ENCODE measurements around the gene JARID2.

DNA sequence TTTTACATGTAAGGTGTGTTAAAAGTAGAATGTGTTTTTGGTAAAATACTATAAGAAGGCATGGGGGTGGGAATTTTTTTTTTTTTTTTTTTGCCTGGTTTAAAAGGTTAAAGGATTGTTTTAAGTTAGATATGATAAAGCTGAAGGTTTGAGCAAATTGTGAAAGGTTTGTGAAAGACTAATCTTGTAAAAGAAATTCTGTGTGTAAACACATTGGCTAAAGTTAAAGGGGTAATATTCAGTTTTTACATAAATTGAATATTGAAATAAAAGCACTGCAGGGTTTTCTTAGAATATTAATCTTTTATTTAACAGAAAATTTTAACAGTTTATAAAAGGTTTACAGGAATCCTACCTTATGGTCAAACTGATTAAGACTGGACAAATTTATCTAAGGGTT, 311.3 kb downstream of the JARID2 start:
- TF ChIP-seq EZH2phosphoT487 (IDR thresholded peaks at IDR 0.05; ENCODE audit: borderline replicate concordance, low read depth) (no peak), FOXJ3 (CRISPR knock-in tag; IDR thresholded peaks at IDR 0.05) (no peak), RFX5 (IDR thresholded peaks at IDR 0.05; ENCODE audit: low read length) (no peak), POLR2AphosphoS5 (IDR thresholded peaks at IDR 0.05; ENCODE audit: low read depth, low read length) (no peak), EP300 (IDR thresholded peaks at IDR 0.05; ENCODE audit: borderline replicate concordance in 1 of 2, low read depth in 1 of 2, low read length in 1 of 2) (no peak), SIN3A (IDR thresholded peaks at IDR 0.05; ENCODE audit: borderline replicate concordance, low read depth, low read length) (no peak), RAD21 (IDR thresholded peaks at IDR 0.05; ENCODE audit: low read length) (no peak), YY1 (IDR thresholded peaks at IDR 0.05; ENCODE audit: low read depth) (no peak)
- TF ChIP-seq, protein P1, sequence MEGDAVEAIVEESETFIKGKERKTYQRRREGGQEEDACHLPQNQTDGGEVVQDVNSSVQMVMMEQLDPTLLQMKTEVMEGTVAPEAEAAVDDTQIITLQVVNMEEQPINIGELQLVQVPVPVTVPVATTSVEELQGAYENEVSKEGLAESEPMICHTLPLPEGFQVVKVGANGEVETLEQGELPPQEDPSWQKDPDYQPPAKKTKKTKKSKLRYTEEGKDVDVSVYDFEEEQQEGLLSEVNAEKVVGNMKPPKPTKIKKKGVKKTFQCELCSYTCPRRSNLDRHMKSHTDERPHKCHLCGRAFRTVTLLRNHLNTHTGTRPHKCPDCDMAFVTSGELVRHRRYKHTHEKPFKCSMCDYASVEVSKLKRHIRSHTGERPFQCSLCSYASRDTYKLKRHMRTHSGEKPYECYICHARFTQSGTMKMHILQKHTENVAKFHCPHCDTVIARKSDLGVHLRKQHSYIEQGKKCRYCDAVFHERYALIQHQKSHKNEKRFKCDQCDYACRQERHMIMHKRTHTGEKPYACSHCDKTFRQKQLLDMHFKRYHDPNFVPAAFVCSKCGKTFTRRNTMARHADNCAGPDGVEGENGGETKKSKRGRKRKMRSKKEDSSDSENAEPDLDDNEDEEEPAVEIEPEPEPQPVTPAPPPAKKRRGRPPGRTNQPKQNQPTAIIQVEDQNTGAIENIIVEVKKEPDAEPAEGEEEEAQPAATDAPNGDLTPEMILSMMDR (IDR thresholded peaks at IDR 0.05), result no peak
- TF ChIP-seq, protein P2, sequence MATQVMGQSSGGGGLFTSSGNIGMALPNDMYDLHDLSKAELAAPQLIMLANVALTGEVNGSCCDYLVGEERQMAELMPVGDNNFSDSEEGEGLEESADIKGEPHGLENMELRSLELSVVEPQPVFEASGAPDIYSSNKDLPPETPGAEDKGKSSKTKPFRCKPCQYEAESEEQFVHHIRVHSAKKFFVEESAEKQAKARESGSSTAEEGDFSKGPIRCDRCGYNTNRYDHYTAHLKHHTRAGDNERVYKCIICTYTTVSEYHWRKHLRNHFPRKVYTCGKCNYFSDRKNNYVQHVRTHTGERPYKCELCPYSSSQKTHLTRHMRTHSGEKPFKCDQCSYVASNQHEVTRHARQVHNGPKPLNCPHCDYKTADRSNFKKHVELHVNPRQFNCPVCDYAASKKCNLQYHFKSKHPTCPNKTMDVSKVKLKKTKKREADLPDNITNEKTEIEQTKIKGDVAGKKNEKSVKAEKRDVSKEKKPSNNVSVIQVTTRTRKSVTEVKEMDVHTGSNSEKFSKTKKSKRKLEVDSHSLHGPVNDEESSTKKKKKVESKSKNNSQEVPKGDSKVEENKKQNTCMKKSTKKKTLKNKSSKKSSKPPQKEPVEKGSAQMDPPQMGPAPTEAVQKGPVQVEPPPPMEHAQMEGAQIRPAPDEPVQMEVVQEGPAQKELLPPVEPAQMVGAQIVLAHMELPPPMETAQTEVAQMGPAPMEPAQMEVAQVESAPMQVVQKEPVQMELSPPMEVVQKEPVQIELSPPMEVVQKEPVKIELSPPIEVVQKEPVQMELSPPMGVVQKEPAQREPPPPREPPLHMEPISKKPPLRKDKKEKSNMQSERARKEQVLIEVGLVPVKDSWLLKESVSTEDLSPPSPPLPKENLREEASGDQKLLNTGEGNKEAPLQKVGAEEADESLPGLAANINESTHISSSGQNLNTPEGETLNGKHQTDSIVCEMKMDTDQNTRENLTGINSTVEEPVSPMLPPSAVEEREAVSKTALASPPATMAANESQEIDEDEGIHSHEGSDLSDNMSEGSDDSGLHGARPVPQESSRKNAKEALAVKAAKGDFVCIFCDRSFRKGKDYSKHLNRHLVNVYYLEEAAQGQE (IDR thresholded peaks at IDR 0.05; ENCODE audit: low read depth, low read length), result no peak

Data from SK-N-SH (cell line).